GM04503 (cell line): ENCODE data around the gene AGT.
"Not testable (repeated sequence)": the region's sequence is repeated elsewhere in the genome, so short reads cannot be mapped to it uniquely, and the experiment has no call there.

Experiments
- DNase-seq: peaks from one replicate; pipeline ENCODE4 v3.0.0-alpha.2; 2012; ENCODE audit warnings: low read depth

The AGT gene

GRCh38 chr1:230691615-230692014 is 22.3 kb downstream of the AGT start:
- no peak for DNase-seq

- DNase-seq: no peak
Measured at GRCh38 chr1:230690101-230690500, 23.8 kb downstream of the AGT start.

GRCh38 chr1:230686747-230687146 is 27.2 kb downstream of the AGT start:
- no peak for DNase-seq

- no peak for DNase-seq
Measured at GRCh38 chr1:230684998-230685397, 28.9 kb downstream of the AGT start.

- no peak for DNase-seq
Measured at GRCh38 chr1:230684146-230684545, 29.8 kb downstream of the AGT start.

- peak; percentile 37 for DNase-seq
Measured at GRCh38 chr1:230682882-230683610, 30.9 kb downstream of the AGT start.

GRCh38 chr1:230682274-230682673 is 31.6 kb downstream of the AGT start:
- DNase-seq: no peak

GRCh38 chr1:230681599-230681998 is 32.3 kb downstream of the AGT start:
- peak; percentile 19 for DNase-seq

GRCh38 chr1:230680300-230681025 is 33.5 kb downstream of the AGT start:
- no peak for DNase-seq

- no peak for DNase-seq
Measured at GRCh38 chr1:230679825-230680224, 34.1 kb downstream of the AGT start.

GRCh38 chr1:230679192-230679591 is 34.7 kb downstream of the AGT start:
- no peak for DNase-seq

- DNase-seq: no peak
Measured at GRCh38 chr1:230677200-230677599, 36.7 kb downstream of the AGT start.

- DNase-seq: no peak
Measured at GRCh38 chr1:230674581-230674980, 39.3 kb downstream of the AGT start.

GRCh38 chr1:230669543-230669942 is 44.4 kb downstream of the AGT start:
- DNase-seq: no peak

GRCh38 chr1:230668227-230668626 is 45.7 kb downstream of the AGT start:
- no peak for DNase-seq

GRCh38 chr1:230661976-230662375 is 51.9 kb downstream of the AGT start:
- DNase-seq: no peak

- no peak for DNase-seq
Measured at GRCh38 chr1:230658691-230659090, 55.2 kb downstream of the AGT start.

- not testable (repeated sequence) for DNase-seq
Measured at GRCh38 chr1:230658103-230658502, 55.8 kb downstream of the AGT start.

- not testable (repeated sequence) for DNase-seq
Measured at GRCh38 chr1:230656719-230657118, 57.2 kb downstream of the AGT start.
